Measurements from ENCODE around the gene TEX10.

TEX10 gene

GRCh38 chr9:100355561-100355960 lies 2.8 kb upstream of the TEX10 start:
- ChIA-PET CTCF (interaction anchor here (1.2 to 1.4 kb wide), 2 partner anchors 24 to 82 kb away, joined by 3 read pairs; no protein-coding TSS in a partner anchor), POLR2A (no interaction called here)
- no peak for DNase-seq (ENCODE audit: low read depth, low spot score)
- TF ChIP-seq CTCF (IDR thresholded peaks at IDR 0.05; ENCODE audit: insufficient read depth, low read length, missing control alignments): no peak
- H3K4me3 ChIP-seq (ENCODE audit: low read depth, low read length): no peak overlapping the region

- DNase-seq (ENCODE audit: low read depth, low spot score): no peak
- H3K4me3 ChIP-seq (ENCODE audit: low read depth, low read length): no peak overlapping the region
- ChIA-PET POLR2A (no interaction called here), CTCF (interaction anchor here (1.1 kb wide), 1 partner anchor 31 kb away, joined by 7 read pairs; no protein-coding TSS in a partner anchor)
- no peak for TF ChIP-seq CTCF (IDR thresholded peaks at IDR 0.05; ENCODE audit: insufficient read depth, low read length, missing control alignments)
Measured at GRCh38 chr9:100354121-100354800, 1.5 kb upstream of the TEX10 start.

GRCh38 chr9:100352201-100352726 lies 478 bp downstream of the TEX10 start:
- CTCF ChIA-PET: interaction anchor here (1.2 to 6.5 kb wide), 5 partner anchors 17 to 249 kb away, joined by 3 to 59 read pairs (median 4); no protein-coding TSS in a partner anchor
- no peak for DNase-seq (ENCODE audit: low read depth, low spot score)
- POLR2A ChIA-PET: interaction anchor here (0.6 to 1.5 kb wide), 5 partner anchors 10 to 238 kb away, joined by 3 to 5 read pairs (median 4); no protein-coding TSS in a partner anchor
- peak overlapping the region; percentile 79 for H3K4me3 ChIP-seq (ENCODE audit: low read depth, low read length)
- TF ChIP-seq CTCF (IDR thresholded peaks at IDR 0.05; ENCODE audit: insufficient read depth, low read length, missing control alignments): no peak

GRCh38 chr9:100351508-100351907 lies 1.2 kb downstream of the TEX10 start:
- no peak for TF ChIP-seq CTCF (IDR thresholded peaks at IDR 0.05; ENCODE audit: insufficient read depth, low read length, missing control alignments)
- H3K4me3 ChIP-seq (ENCODE audit: low read depth, low read length): peak overlapping the region; percentile 79
- no peak for DNase-seq (ENCODE audit: low read depth, low spot score)
- CTCF ChIA-PET: interaction anchor here (1.1 to 6.5 kb wide), 4 partner anchors 27 to 249 kb away, joined by 3 to 59 read pairs (median 6); no protein-coding TSS in a partner anchor
- POLR2A ChIA-PET: interaction anchor here (0.7 kb wide), 1 partner anchor 10 kb away, joined by 3 read pairs; no protein-coding TSS in a partner anchor

- DNase-seq (ENCODE audit: low read depth, low spot score): no peak
- TF ChIP-seq CTCF (IDR thresholded peaks at IDR 0.05; ENCODE audit: insufficient read depth, low read length, missing control alignments): no peak
- no peak overlapping the region for H3K4me3 ChIP-seq (ENCODE audit: low read depth, low read length)
- POLR2A ChIA-PET: no interaction called here
- CTCF ChIA-PET: interaction anchor here (1.0 to 6.5 kb wide), 5 partner anchors 11 to 252 kb away, joined by 3 to 59 read pairs (median 5); no protein-coding TSS in a partner anchor
Measured at GRCh38 chr9:100350188-100350587, 2.6 kb downstream of the TEX10 start.

GRCh38 chr9:100346836-100347235 lies 5.9 kb downstream of the TEX10 start:
- no peak for TF ChIP-seq CTCF (IDR thresholded peaks at IDR 0.05; ENCODE audit: insufficient read depth, low read length, missing control alignments)
- POLR2A ChIA-PET: no interaction called here
- CTCF ChIA-PET: interaction anchor here (1.0 to 6.5 kb wide), 5 partner anchors 16 to 250 kb away, joined by 3 to 59 read pairs (median 3); no protein-coding TSS in a partner anchor
- DNase-seq (ENCODE audit: low read depth, low spot score): no peak
- H3K4me3 ChIP-seq (ENCODE audit: low read depth, low read length): no peak overlapping the region
